Measurements from ENCODE around the gene PIM1. TPM values are rescaled to one million over a fixed set of nuclear protein-coding genes. Genes with fewer than 3 reads are reported as not detected.

PIM1 gene
- total and polyA plus RNA-seq, 9 of the 15 experiments (the other 6 are each of a cell fraction or from before 2014, with no cell fraction given) = 19.0 to 789 (median 212) TPM

DNA sequence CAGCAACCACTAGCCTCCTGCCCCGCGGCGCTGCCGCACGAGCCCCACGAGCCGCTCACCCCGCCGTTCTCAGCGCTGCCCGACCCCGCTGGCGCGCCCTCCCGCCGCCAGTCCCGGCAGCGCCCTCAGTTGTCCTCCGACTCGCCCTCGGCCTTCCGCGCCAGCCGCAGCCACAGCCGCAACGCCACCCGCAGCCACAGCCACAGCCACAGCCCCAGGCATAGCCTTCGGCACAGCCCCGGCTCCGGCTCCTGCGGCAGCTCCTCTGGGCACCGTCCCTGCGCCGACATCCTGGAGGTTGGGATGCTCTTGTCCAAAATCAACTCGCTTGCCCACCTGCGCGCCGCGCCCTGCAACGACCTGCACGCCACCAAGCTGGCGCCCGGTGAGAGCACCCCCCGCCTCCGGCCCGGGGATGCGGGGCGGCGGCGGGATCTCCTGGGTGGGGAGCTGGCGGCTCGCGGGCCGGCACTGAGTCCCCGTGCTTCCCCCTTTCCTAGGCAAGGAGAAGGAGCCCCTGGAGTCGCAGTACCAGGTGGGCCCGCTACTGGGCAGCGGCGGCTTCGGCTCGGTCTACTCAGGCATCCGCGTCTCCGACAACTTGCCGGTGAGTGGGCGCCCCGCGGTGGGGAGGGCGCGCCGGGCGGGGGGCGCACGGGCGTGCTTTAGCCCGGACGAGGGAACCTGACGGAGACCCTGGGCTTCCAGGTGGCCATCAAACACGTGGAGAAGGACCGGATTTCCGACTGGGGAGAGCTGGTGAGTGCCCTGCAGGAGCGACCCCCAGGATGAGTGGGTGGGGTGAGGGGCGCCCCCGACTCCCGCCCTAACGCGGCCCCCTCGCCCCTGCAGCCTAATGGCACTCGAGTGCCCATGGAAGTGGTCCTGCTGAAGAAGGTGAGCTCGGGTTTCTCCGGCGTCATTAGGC lies 585 bp downstream of the PIM1 start (continued):
- no peak for TF ChIP-seq ELF4 (CRISPR knock-in tag; IDR thresholded peaks at IDR 0.05)
- TF ChIP-seq YBX1 (IDR thresholded peaks at IDR 0.05) = no peak
- peak; percentile 20; the same call in 1 of the 2 replicates for TF ChIP-seq SAFB (IDR thresholded peaks at IDR 0.05; ENCODE audit: borderline replicate concordance, low read depth, low read length)
- no peak for TF ChIP-seq SMARCA4 (IDR thresholded peaks at IDR 0.05)
- TF ChIP-seq ZNF507 (tag; conservative IDR thresholded peaks at IDR 0.05) = no peak
- peak; percentile 16 to 73; a peak in 3 of 4 replicates for TF ChIP-seq SIN3A (IDR thresholded peaks at IDR 0.05; ENCODE audit: borderline replicate concordance in 2 of 2, control insufficient read depth in 1 of 2, low read depth in 2 of 2, low read length in 2 of 2)
- no peak for TF ChIP-seq CC2D1A (IDR thresholded peaks at IDR 0.05)
- no peak for TF ChIP-seq NR2C1 (IDR thresholded peaks at IDR 0.05)
- TF ChIP-seq NR2C1 (tag; IDR thresholded peaks at IDR 0.05) = no peak
- no peak for TF ChIP-seq ZNF124 (CRISPR knock-in tag; IDR thresholded peaks at IDR 0.05)
- TF ChIP-seq ZNF764 (CRISPR knock-in tag; IDR thresholded peaks at IDR 0.05; ENCODE audit: low read depth) = 0 out of 2 replicates have a peak, but pooled peaks have one; percentile 44
- TF ChIP-seq TAF9B (IDR thresholded peaks at IDR 0.05; ENCODE audit: partially characterized antibody) = no peak
- TF ChIP-seq HDAC2 (IDR thresholded peaks at IDR 0.05) = no peak; the same call in 1 of the 2 replicates
- TF ChIP-seq NCOA6 (IDR thresholded peaks at IDR 0.05) = no peak
- TF ChIP-seq RB1 (IDR thresholded peaks at IDR 0.05; ENCODE audit: low read depth) = peak; percentile 78; the same call in 1 of the 2 replicates
- no peak for TF ChIP-seq KAT2B (IDR thresholded peaks at IDR 0.05; ENCODE audit: low read depth, low read length)
- peak; percentile 75 for TF ChIP-seq HNRNPL (IDR thresholded peaks at IDR 0.05; ENCODE audit: low read depth, low read length)
- no peak for TF ChIP-seq ZSCAN32 (CRISPR knock-in tag; IDR thresholded peaks at IDR 0.05)
- no peak for TF ChIP-seq DIDO1 (tag; IDR thresholded peaks at IDR 0.05; ENCODE audit: low read depth)
- TF ChIP-seq, protein P1, sequence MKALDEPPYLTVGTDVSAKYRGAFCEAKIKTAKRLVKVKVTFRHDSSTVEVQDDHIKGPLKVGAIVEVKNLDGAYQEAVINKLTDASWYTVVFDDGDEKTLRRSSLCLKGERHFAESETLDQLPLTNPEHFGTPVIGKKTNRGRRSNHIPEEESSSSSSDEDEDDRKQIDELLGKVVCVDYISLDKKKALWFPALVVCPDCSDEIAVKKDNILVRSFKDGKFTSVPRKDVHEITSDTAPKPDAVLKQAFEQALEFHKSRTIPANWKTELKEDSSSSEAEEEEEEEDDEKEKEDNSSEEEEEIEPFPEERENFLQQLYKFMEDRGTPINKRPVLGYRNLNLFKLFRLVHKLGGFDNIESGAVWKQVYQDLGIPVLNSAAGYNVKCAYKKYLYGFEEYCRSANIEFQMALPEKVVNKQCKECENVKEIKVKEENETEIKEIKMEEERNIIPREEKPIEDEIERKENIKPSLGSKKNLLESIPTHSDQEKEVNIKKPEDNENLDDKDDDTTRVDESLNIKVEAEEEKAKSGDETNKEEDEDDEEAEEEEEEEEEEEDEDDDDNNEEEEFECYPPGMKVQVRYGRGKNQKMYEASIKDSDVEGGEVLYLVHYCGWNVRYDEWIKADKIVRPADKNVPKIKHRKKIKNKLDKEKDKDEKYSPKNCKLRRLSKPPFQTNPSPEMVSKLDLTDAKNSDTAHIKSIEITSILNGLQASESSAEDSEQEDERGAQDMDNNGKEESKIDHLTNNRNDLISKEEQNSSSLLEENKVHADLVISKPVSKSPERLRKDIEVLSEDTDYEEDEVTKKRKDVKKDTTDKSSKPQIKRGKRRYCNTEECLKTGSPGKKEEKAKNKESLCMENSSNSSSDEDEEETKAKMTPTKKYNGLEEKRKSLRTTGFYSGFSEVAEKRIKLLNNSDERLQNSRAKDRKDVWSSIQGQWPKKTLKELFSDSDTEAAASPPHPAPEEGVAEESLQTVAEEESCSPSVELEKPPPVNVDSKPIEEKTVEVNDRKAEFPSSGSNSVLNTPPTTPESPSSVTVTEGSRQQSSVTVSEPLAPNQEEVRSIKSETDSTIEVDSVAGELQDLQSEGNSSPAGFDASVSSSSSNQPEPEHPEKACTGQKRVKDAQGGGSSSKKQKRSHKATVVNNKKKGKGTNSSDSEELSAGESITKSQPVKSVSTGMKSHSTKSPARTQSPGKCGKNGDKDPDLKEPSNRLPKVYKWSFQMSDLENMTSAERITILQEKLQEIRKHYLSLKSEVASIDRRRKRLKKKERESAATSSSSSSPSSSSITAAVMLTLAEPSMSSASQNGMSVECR (CRISPR knock-in tag; IDR thresholded peaks at IDR 0.05) = peak; percentile 84
- TF ChIP-seq, protein P2, sequence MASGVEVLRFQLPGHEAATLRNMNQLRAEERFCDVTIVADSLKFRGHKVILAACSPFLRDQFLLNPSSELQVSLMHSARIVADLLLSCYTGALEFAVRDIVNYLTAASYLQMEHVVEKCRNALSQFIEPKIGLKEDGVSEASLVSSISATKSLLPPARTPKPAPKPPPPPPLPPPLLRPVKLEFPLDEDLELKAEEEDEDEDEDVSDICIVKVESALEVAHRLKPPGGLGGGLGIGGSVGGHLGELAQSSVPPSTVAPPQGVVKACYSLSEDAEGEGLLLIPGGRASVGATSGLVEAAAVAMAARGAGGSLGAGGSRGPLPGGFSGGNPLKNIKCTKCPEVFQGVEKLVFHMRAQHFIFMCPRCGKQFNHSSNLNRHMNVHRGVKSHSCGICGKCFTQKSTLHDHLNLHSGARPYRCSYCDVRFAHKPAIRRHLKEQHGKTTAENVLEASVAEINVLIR (CRISPR knock-in tag; IDR thresholded peaks at IDR 0.05) = no peak
- TF ChIP-seq, protein P3, sequence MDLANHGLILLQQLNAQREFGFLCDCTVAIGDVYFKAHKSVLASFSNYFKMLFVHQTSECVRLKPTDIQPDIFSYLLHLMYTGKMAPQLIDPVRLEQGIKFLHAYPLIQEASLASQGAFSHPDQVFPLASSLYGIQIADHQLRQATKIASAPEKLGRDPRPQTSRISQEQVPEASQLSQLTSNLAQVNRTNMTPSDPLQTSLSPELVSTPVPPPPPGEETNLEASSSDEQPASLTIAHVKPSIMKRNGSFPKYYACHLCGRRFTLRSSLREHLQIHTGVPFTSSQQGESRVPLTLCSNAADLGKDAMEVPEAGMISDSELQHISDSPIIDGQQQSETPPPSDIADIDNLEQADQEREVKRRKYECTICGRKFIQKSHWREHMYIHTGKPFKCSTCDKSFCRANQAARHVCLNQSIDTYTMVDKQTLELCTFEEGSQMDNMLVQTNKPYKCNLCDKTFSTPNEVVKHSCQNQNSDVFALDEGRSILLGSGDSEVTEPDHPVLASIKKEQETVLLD (IDR thresholded peaks at IDR 0.05) = 0 out of 2 replicates have a peak, but pooled peaks have one; percentile 42
- TF ChIP-seq SIRT6 (IDR thresholded peaks at IDR 0.05; ENCODE audit: low read depth, low read length) = no peak
